HEK293 (cell line): ENCODE measurements around the gene ZFHX2.

ENCODE experiments used
- CTCF ChIA-PET: fragments of 350-600 bp; formaldehyde crosslinking; extraction: SDS; loops from one replicate; lab custom pipeline; 2021; ENCODE audit warnings: antibody characterized with exemption; lab: Yijun Ruan, JAX
- POLR2A ChIA-PET: fragments of 300-600 bp; formaldehyde crosslinking; extraction: SDS; loops from one replicate; lab custom pipeline; 2020; ENCODE audit warnings: antibody characterized with exemption, inconsistent platforms; lab: Yijun Ruan, JAX
- H3K27ac ChIP-seq: fragments of 200-500 bp; sonication (Bioruptor generic); 2 replicates; pipeline ENCODE4 v1.5.1; 2014; ENCODE audit warnings: low read depth, low read length, control low read depth, inconsistent platforms; ENCODE audit errors: extremely low read depth
- H3K36me3 ChIP-seq, 2 experiments: fragments of 200-500 bp in 1 of 2; sonication (Bioruptor generic) in 1 of 2; 1 replicate in 1 of 2; 2 replicates in 1 of 2; pipeline ENCODE4 v1.5.1; 2014 to 2017; ENCODE audit warnings: inconsistent platforms in 2 of 2, low read length in 2 of 2; ENCODE audit not compliant: control insufficient read depth in 2 of 2, insufficient read depth in 1 of 2
- H3K4me1 ChIP-seq: fragments of 200-500 bp; sonication (Bioruptor generic); 2 replicates; pipeline ENCODE4 v1.5.1; 2014; ENCODE audit warnings: mild to moderate bottlenecking, low read length, inconsistent platforms; ENCODE audit not compliant: control insufficient read depth, insufficient read depth
- H3K4me3 ChIP-seq: 2 replicates; pipeline ENCODE4 v1.5.1; 2011; ENCODE audit warnings: low read depth, mild to moderate bottlenecking, control low read depth, low read length, moderate library complexity
- H3K9me3 ChIP-seq: fragments of 200-500 bp; sonication (Bioruptor generic); 2 replicates; pipeline ENCODE4 v1.5.1; 2014; ENCODE audit warnings: low read depth, low read length, inconsistent platforms; ENCODE audit not compliant: control insufficient read depth, insufficient read depth
- GLI4 ChIP-seq: fragments of 450-650 bp; formaldehyde crosslinking; IDR thresholded peaks from 2 replicates; pipeline ENCODE4 v1.5.1; 2016; ENCODE audit warnings: missing biosample characterization, missing genetic modification characterization
- GLIS1 ChIP-seq: fragments of 450-650 bp; formaldehyde crosslinking; IDR thresholded peaks from 2 replicates; pipeline ENCODE4 v1.5.1; 2016; ENCODE audit warnings: missing biosample characterization, missing genetic modification characterization
- MZF1 ChIP-seq: fragments of 450-650 bp; formaldehyde crosslinking; IDR thresholded peaks from 2 replicates; pipeline ENCODE4 v1.5.1; 2017; ENCODE audit warnings: missing biosample characterization, missing genetic modification characterization, borderline replicate concordance
- PRDM1 ChIP-seq: fragments of 450-650 bp; formaldehyde crosslinking; IDR thresholded peaks from 2 replicates; pipeline ENCODE4; 2016; ENCODE audit warnings: missing biosample characterization, missing genetic modification characterization
- RBAK ChIP-seq: fragments of 450-650 bp; formaldehyde crosslinking; IDR thresholded peaks from 2 replicates; pipeline ENCODE4 v1.5.1; 2016; ENCODE audit warnings: missing biosample characterization, missing genetic modification characterization
- ZBTB44 ChIP-seq: fragments of 450-650 bp; IDR thresholded peaks from 2 replicates; pipeline ENCODE4 v1.5.1; 2018; ENCODE audit warnings: missing biosample characterization, mild to moderate bottlenecking, missing genetic modification characterization
- ZFHX2 ChIP-seq: fragments of 450-650 bp; formaldehyde crosslinking; conservative IDR thresholded peaks from 2 replicates; pipeline ENCODE4 v1.5.1; 2016; ENCODE audit warnings: missing biosample characterization, missing genetic modification characterization
- ZNF140 ChIP-seq: fragments of 450-650 bp; formaldehyde crosslinking; IDR thresholded peaks from 2 replicates; pipeline ENCODE4 v1.5.1; 2016; ENCODE audit warnings: missing biosample characterization, missing genetic modification characterization
- ZNF2 ChIP-seq: fragments of 450-650 bp; formaldehyde crosslinking; IDR thresholded peaks from 2 replicates; pipeline ENCODE4 v1.5.1; 2016; ENCODE audit warnings: missing biosample characterization, missing genetic modification characterization
- ZNF223 ChIP-seq: fragments of 450-650 bp; formaldehyde crosslinking; IDR thresholded peaks from 2 replicates; pipeline ENCODE4 v1.5.1; 2016; ENCODE audit warnings: missing biosample characterization, missing genetic modification characterization
- ZNF366 ChIP-seq: fragments of 450-650 bp; formaldehyde crosslinking; conservative IDR thresholded peaks from 2 replicates; pipeline ENCODE4 v1.5.1; 2016; ENCODE audit warnings: missing biosample characterization, missing genetic modification characterization
- ZNF37A ChIP-seq: fragments of 450-650 bp; IDR thresholded peaks from 2 replicates; pipeline ENCODE4 v1.5.1; 2018; ENCODE audit warnings: missing biosample characterization, missing genetic modification characterization
- ZNF416 ChIP-seq: fragments of 450-650 bp; formaldehyde crosslinking; IDR thresholded peaks from 2 replicates; pipeline ENCODE4 v1.5.1; 2016; ENCODE audit warnings: missing biosample characterization, missing genetic modification characterization
- ZNF561 ChIP-seq: fragments of 450-650 bp; IDR thresholded peaks from 2 replicates; pipeline ENCODE4 v1.5.1; 2018; ENCODE audit warnings: missing biosample characterization, missing genetic modification characterization, borderline replicate concordance
- ZNF585B ChIP-seq: fragments of 450-650 bp; formaldehyde crosslinking; IDR thresholded peaks from 2 replicates; pipeline ENCODE4 v1.5.1; 2016; ENCODE audit warnings: missing biosample characterization, missing genetic modification characterization
- ZNF600 ChIP-seq: fragments of 450-650 bp; formaldehyde crosslinking; IDR thresholded peaks from 2 replicates; pipeline ENCODE4 v1.5.1; 2016; ENCODE audit warnings: missing biosample characterization, missing genetic modification characterization
- ZNF654 ChIP-seq: fragments of 450-650 bp; formaldehyde crosslinking; IDR thresholded peaks from 2 replicates; pipeline ENCODE4 v1.5.1; 2016; ENCODE audit warnings: low read depth, missing biosample characterization, missing genetic modification characterization
- ZSCAN23 ChIP-seq: fragments of 450-650 bp; formaldehyde crosslinking; IDR thresholded peaks from 2 replicates; pipeline ENCODE4 v1.5.1; 2016; ENCODE audit warnings: missing biosample characterization, missing genetic modification characterization
- TF ChIP-seq, protein P1 (sequence below): fragments of 450-650 bp; formaldehyde crosslinking; IDR thresholded peaks from 2 replicates; pipeline ENCODE4 v1.5.1; 2016; ENCODE audit warnings: missing biosample characterization, missing genetic modification characterization
- TF ChIP-seq, protein P2 (sequence below): fragments of 450-650 bp; formaldehyde crosslinking; IDR thresholded peaks from 2 replicates; pipeline ENCODE4 v1.5.1; 2016; ENCODE audit warnings: missing biosample characterization, missing genetic modification characterization
- TF ChIP-seq, protein P3 (sequence below): fragments of 450-650 bp; formaldehyde crosslinking; IDR thresholded peaks from 2 replicates; pipeline ENCODE4 v1.5.1; 2016; ENCODE audit warnings: missing biosample characterization, missing genetic modification characterization
- TF ChIP-seq, protein P4 (sequence below): fragments of 450-650 bp; formaldehyde crosslinking; IDR thresholded peaks from 2 replicates; pipeline ENCODE4 v1.5.1; 2016; ENCODE audit warnings: missing biosample characterization, missing genetic modification characterization

ZFHX2 gene

DNA sequence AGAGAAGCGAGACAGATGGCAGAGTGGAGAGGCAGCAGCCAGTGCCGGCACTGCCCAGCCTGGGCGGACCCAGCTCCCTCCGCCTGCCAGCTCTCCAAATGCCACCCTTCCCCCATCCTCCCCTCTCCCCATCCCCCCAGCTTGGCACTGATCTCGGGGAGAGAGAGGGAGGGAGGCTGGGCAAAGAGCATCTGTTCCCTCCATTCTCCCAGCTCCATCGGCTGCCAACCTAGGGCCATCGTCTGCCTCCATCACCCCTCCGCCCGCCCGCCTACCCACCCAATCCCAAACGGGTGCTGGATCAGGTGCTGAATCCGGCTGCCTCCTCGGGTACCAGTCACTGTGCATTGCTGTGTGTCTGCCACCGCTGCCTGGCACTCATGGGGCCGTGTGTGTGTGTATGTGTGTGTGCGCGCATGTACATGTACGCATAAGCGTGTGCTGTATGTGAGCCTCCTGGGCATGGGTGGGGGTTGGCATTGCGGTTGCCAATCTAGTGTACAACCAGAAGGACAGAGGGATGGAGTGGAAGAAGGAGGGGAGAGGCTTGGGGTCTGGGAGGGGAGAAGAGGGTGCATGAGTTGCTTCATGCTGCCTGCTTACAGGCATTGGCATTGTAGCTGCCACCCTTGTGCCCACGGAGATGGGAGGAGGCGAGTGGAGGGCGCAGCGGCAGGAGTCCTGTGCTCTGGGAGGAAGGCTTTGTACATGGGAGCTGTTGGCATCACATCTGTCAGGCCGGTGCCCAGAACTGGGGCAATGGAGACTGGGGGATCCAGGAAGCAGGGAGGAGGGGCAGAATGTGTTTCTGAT, 38.4 kb downstream of the ZFHX2 start:
- ChIA-PET CTCF (no interaction called here), POLR2A (no interaction called here)
- no peaks in the 10 kb centered on the region for H3K36me3 ChIP-seq
- TF ChIP-seq GLI4 (tag by site-specific recombination) = no peak
- TF ChIP-seq ZNF37A = no peak
- TF ChIP-seq MZF1 (tag by site-specific recombination) = no peak
- TF ChIP-seq, protein P1, sequence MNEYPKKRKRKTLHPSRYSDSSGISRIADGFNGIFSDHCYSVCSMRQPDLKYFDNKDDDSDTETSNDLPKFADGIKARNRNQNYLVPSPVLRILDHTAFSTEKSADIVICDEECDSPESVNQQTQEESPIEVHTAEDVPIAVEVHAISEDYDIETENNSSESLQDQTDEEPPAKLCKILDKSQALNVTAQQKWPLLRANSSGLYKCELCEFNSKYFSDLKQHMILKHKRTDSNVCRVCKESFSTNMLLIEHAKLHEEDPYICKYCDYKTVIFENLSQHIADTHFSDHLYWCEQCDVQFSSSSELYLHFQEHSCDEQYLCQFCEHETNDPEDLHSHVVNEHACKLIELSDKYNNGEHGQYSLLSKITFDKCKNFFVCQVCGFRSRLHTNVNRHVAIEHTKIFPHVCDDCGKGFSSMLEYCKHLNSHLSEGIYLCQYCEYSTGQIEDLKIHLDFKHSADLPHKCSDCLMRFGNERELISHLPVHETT (tag by site-specific recombination) = no peak
- no peak for TF ChIP-seq PRDM1
- TF ChIP-seq, protein P2, sequence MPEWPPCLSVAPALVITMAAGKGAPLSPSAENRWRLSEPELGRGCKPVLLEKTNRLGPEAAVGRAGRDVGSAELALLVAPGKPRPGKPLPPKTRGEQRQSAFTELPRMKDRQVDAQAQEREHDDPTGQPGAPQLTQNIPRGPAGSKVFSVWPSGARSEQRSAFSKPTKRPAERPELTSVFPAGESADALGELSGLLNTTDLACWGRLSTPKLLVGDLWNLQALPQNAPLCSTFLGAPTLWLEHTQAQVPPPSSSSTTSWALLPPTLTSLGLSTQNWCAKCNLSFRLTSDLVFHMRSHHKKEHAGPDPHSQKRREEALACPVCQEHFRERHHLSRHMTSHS (tag by site-specific recombination) = no peak
- no peak for TF ChIP-seq ZNF140 (tag by site-specific recombination)
- H3K27ac ChIP-seq = no peak overlapping the region
- no peaks in the 10 kb centered on the region for H3K4me1 ChIP-seq
- no peak overlapping the region for H3K4me3 ChIP-seq
- no peaks in the 10 kb centered on the region for H3K9me3 ChIP-seq

- ChIA-PET CTCF (no interaction called here), POLR2A (interaction anchor here (0.7 kb wide), 1 partner anchor 43 kb away, joined by 5 read pairs; no protein-coding TSS in a partner anchor)
- no peaks in the 10 kb centered on the region for H3K4me1 ChIP-seq
- TF ChIP-seq ZNF2 (tag by site-specific recombination) (no peak), ZBTB44 (tag by site-specific recombination) (no peak), ZNF600 (no peak), GLIS1 (tag by site-specific recombination) (no peak), ZNF416 (tag by site-specific recombination) (no peak), ZNF366 (no peak), ZNF223 (tag by site-specific recombination) (no peak), ZNF654 (tag by site-specific recombination) (no peak), ZFHX2 (tag by site-specific recombination) (no peak), ZNF561 (tag by site-specific recombination) (no peak), ZNF585B (no peak), ZSCAN23 (tag by site-specific recombination) (no peak), RBAK (tag by site-specific recombination) (no peak)
- TF ChIP-seq, protein P3, sequence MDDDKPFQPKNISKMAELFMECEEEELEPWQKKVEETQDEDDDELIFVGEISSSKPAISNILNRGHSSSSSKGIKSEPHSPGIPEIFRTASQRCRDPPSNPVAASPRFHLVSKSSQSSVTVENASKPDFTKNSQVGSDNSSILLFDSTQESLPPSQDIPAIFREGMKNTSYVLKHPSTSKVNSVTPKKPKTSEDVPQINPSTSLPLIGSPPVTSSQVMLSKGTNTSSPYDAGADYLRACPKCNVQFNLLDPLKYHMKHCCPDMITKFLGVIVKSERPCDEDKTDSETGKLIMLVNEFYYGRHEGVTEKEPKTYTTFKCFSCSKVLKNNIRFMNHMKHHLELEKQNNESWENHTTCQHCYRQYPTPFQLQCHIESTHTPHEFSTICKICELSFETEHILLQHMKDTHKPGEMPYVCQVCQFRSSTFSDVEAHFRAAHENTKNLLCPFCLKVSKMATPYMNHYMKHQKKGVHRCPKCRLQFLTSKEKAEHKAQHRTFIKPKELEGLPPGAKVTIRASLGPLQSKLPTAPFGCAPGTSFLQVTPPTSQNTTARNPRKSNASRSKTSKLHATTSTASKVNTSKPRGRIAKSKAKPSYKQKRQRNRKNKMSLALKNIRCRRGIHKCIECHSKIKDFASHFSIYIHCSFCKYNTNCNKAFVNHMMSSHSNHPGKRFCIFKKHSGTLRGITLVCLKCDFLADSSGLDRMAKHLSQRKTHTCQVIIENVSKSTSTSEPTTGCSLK (tag by site-specific recombination) = no peak
- TF ChIP-seq, protein P4, sequence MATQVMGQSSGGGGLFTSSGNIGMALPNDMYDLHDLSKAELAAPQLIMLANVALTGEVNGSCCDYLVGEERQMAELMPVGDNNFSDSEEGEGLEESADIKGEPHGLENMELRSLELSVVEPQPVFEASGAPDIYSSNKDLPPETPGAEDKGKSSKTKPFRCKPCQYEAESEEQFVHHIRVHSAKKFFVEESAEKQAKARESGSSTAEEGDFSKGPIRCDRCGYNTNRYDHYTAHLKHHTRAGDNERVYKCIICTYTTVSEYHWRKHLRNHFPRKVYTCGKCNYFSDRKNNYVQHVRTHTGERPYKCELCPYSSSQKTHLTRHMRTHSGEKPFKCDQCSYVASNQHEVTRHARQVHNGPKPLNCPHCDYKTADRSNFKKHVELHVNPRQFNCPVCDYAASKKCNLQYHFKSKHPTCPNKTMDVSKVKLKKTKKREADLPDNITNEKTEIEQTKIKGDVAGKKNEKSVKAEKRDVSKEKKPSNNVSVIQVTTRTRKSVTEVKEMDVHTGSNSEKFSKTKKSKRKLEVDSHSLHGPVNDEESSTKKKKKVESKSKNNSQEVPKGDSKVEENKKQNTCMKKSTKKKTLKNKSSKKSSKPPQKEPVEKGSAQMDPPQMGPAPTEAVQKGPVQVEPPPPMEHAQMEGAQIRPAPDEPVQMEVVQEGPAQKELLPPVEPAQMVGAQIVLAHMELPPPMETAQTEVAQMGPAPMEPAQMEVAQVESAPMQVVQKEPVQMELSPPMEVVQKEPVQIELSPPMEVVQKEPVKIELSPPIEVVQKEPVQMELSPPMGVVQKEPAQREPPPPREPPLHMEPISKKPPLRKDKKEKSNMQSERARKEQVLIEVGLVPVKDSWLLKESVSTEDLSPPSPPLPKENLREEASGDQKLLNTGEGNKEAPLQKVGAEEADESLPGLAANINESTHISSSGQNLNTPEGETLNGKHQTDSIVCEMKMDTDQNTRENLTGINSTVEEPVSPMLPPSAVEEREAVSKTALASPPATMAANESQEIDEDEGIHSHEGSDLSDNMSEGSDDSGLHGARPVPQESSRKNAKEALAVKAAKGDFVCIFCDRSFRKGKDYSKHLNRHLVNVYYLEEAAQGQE (tag by site-specific recombination) = no peak
- no peaks in the 10 kb centered on the region for H3K9me3 ChIP-seq
- H3K4me3 ChIP-seq = no peak overlapping the region
- no peaks in the 10 kb centered on the region for H3K36me3 ChIP-seq
- no peak overlapping the region for H3K27ac ChIP-seq
Observed at GRCh38 chr14:23512156-23512555, 39.4 kb downstream of the ZFHX2 start.
